NCI-H82 treated with DMSO at 0.1 percent for 48 hours (cell line): Measurements from ENCODE around the gene DOCK8.

ENCODE experiments used
- DNase-seq: peaks from one replicate; lab custom pipeline; 2025; ENCODE audit not compliant: unreplicated experiment; lab: John Stamatoyannopoulos, UW

The DOCK8 gene

GRCh38 chr9:304519-305185 is 90.0 kb downstream of the DOCK8 start:
- no peak for DNase-seq

GRCh38 chr9:306907-307306 is 92.2 kb downstream of the DOCK8 start:
- no peak for DNase-seq

GRCh38 chr9:311841-312240 is 97.2 kb downstream of the DOCK8 start:
- no peak for DNase-seq

GRCh38 chr9:312596-313320 is 98.1 kb downstream of the DOCK8 start:
- peak; percentile 10 for DNase-seq

GRCh38 chr9:316382-316965 is 101.8 kb downstream of the DOCK8 start:
- no peak for DNase-seq

GRCh38 chr9:318646-319045 is 104.0 kb downstream of the DOCK8 start:
- no peak for DNase-seq

GRCh38 chr9:324971-325370 is 110.3 kb downstream of the DOCK8 start:
- no peak for DNase-seq

GRCh38 chr9:326667-327066 is 112.0 kb downstream of the DOCK8 start:
- no peak for DNase-seq

GRCh38 chr9:328453-328852 is 113.8 kb downstream of the DOCK8 start:
- DNase-seq: no peak

GRCh38 chr9:331197-331596 is 116.5 kb downstream of the DOCK8 start:
- no peak for DNase-seq

GRCh38 chr9:335373-335772 is 120.7 kb downstream of the DOCK8 start:
- DNase-seq: no peak

- DNase-seq: no peak
Observed at GRCh38 chr9:336039-336438, 121.4 kb downstream of the DOCK8 start.

- DNase-seq: peak; percentile 22
Observed at GRCh38 chr9:338602-339001, 123.9 kb downstream of the DOCK8 start.

- no peak for DNase-seq
Observed at GRCh38 chr9:341634-342421, 127.2 kb downstream of the DOCK8 start.

- peak; percentile 92 for DNase-seq
Observed at GRCh38 chr9:343773-344172, 129.1 kb downstream of the DOCK8 start.

GRCh38 chr9:346111-346571 is 131.5 kb downstream of the DOCK8 start:
- peak; percentile 95 for DNase-seq

GRCh38 chr9:347667-348292 is 133.1 kb downstream of the DOCK8 start:
- peak; percentile 81 for DNase-seq

- DNase-seq: no peak
Observed at GRCh38 chr9:350384-350783, 135.7 kb downstream of the DOCK8 start.

- no peak for DNase-seq
Observed at GRCh38 chr9:351916-352315, 137.3 kb downstream of the DOCK8 start.

- DNase-seq: no peak
Observed at GRCh38 chr9:353077-353476, 138.4 kb downstream of the DOCK8 start.

- no peak for DNase-seq
Observed at GRCh38 chr9:354453-354852, 139.8 kb downstream of the DOCK8 start.
